PC-9 (cell line): ENCODE results near the gene MYO3B. TPM values are rescaled to one million over a fixed set of nuclear protein-coding genes. Genes with fewer than 3 reads are reported as not detected.

Source experiments
- BruUV-seq: library from RNA; stranded (reverse); fragments of 400-500 nt; replicated peaks from 2 replicates; lab custom pipeline; 2021; lab: Mats Ljungman, UMichigan
- CTCF ChIA-PET: fragments of 300-600 bp; sonication (Branson Sonifier 250); formaldehyde crosslinking; loops from one replicate; lab custom pipeline; 2022; ENCODE audit warnings: antibody characterized with exemption; lab: Charles Lee
- POLR2A ChIA-PET: fragments of 300-600 bp; sonication (Branson Sonifier 250); formaldehyde crosslinking; loops from one replicate; lab custom pipeline; 2022; ENCODE audit warnings: antibody characterized with exemption; ENCODE audit not compliant: unreplicated experiment; lab: Charles Lee
- DNase-seq, 2 experiments: peaks; one replicate each; pipeline versions ENCODE4 v3.0.0 to v3.0.0-alpha.2; 2015 to 2022; ENCODE audit warnings: mixed read lengths in 1 of 2
- H2AFZ ChIP-seq: fragments of 200-600 bp; sonication (generic); 2 replicates; pipeline ENCODE4 v1.8.1; 2017; ENCODE audit warnings: antibody characterized with exemption
- H3F3A ChIP-seq: fragments of 200-600 bp; sonication (generic); 2 replicates; pipeline ENCODE4 v1.8.1; 2017; ENCODE audit warnings: antibody characterized with exemption, mild to moderate bottlenecking, low read depth; ENCODE audit not compliant: insufficient read depth
- H3K27ac ChIP-seq: fragments of 200-600 bp; sonication (generic); 2 replicates; pipeline ENCODE4 v1.6.1; 2016; ENCODE audit warnings: mixed run types
- H3K27me3 ChIP-seq: fragments of 200-600 bp; sonication (generic); 2 replicates; pipeline ENCODE4 v1.6.1; 2016; ENCODE audit warnings: low read depth, mixed run types; ENCODE audit not compliant: insufficient read depth
- H3K36me3 ChIP-seq: fragments of 200-600 bp; sonication (generic); 2 replicates; pipeline ENCODE4 v1.6.1; 2016; ENCODE audit warnings: low read depth, mixed run types
- H3K4me1 ChIP-seq: fragments of 200-600 bp; sonication (generic); replicated peaks from 2 replicates; pipeline ENCODE4 v1.6.1; 2016; ENCODE audit warnings: mixed run types; ENCODE audit not compliant: insufficient read depth
- H3K4me2 ChIP-seq: fragments of 200-600 bp; sonication (generic); 2 replicates; pipeline ENCODE4 v1.6.1; 2017; ENCODE audit warnings: mixed run types
- H3K4me3 ChIP-seq: fragments of 200-600 bp; sonication (generic); 2 replicates; pipeline ENCODE4 v1.6.1; 2016; ENCODE audit warnings: mixed run types
- H3K79me2 ChIP-seq: fragments of 200-600 bp; sonication (generic); 2 replicates; pipeline ENCODE4 v1.6.1; 2017; ENCODE audit warnings: low read depth, mixed run types
- H3K9me2 ChIP-seq: fragments of 200-600 bp; sonication (generic); 2 replicates; pipeline ENCODE4 v1.8.1; 2017; ENCODE audit warnings: mild to moderate bottlenecking; ENCODE audit not compliant: insufficient read depth
- H3K9me3 ChIP-seq: fragments of 200-600 bp; sonication (generic); 2 replicates; pipeline ENCODE4 v1.8.1; 2016; ENCODE audit warnings: low read depth; ENCODE audit not compliant: insufficient read depth
- H4K20me1 ChIP-seq: fragments of 200-600 bp; sonication (generic); 2 replicates; pipeline ENCODE4 v1.8.1; 2017; ENCODE audit not compliant: insufficient read depth
- CTCF ChIP-seq: fragments of 200-600 bp; sonication (generic); conservative IDR thresholded peaks from 2 replicates; pipeline ENCODE4 v1.6.1; 2017; ENCODE audit warnings: mixed run types, antibody characterized with exemption, mild to moderate bottlenecking, moderate library complexity
- EZH2 ChIP-seq: fragments of 200-600 bp; sonication (generic); IDR thresholded peaks from 2 replicates; pipeline ENCODE4 v1.8.0; 2017; ENCODE audit warnings: antibody characterized with exemption, low read depth
- intact Hi-C: fragments of 100-400 bp; cut with micrococcal nuclease; formaldehyde crosslinking; loops from one replicate; pipeline ENCODE4 v1.10.0; 2022; ENCODE audit not compliant: unreplicated experiment
- total RNA-seq: library from RNA; stranded (reverse); gene quantifications from 2 replicates; pipeline ENCODE4 v1.2.3, GENCODE V29; 2021

The MYO3B gene
- total RNA-seq, 1 experiment from 2014 or later = 5.3 TPM

- no peak for DNase-seq
- H3K4me3 ChIP-seq = no peak overlapping the region
- H2AFZ ChIP-seq = no peak overlapping the region
- H3K36me3 ChIP-seq = no peaks in the 10 kb centered on the region
- no peaks in the 10 kb centered on the region for H3K9me3 ChIP-seq
- H3K79me2 ChIP-seq = no peaks in the 10 kb centered on the region
- no peaks in the 10 kb centered on the region for H4K20me1 ChIP-seq
- no TSS peak for BruUV-seq
- POLR2A ChIA-PET = no interaction called here
- no peak overlapping the region for H3K4me2 ChIP-seq
- no peak overlapping the region for H3K27ac ChIP-seq
- TF ChIP-seq EZH2 (no peak), CTCF (no peak)
- no peaks in the 10 kb centered on the region for H3K27me3 ChIP-seq
- H3K9me2 ChIP-seq = no peaks in the 10 kb centered on the region
- no peaks in the 10 kb centered on the region for H3K4me1 ChIP-seq
- CTCF ChIA-PET = no interaction called here
- intact Hi-C loops = no loop called here
- H3F3A ChIP-seq = no peaks in the 10 kb centered on the region
These were observed 390.6 kb downstream of the MYO3B start for GRCh38 chr2:170568511-170568910.

GRCh38 chr2:170571612-170572011 lies 393.7 kb downstream of the MYO3B start:
- Histone ChIP-seq H4K20me1 (no peaks in the 10 kb centered on the region), H3K4me2 (no peak overlapping the region), H3K9me2 (no peaks in the 10 kb centered on the region), H3K36me3 (no peaks in the 10 kb centered on the region), H3K27ac (no peak overlapping the region), H3K79me2 (no peaks in the 10 kb centered on the region), H3K4me1 (no peaks in the 10 kb centered on the region), H2AFZ (no peak overlapping the region), H3F3A (no peaks in the 10 kb centered on the region), H3K27me3 (no peaks in the 10 kb centered on the region), H3K4me3 (no peak overlapping the region), H3K9me3 (no peaks in the 10 kb centered on the region)
- ChIA-PET CTCF (interaction anchor here (1.0 kb wide), 1 partner anchor 163 kb away, joined by 14 read pairs; no protein-coding TSS in a partner anchor), POLR2A (interaction anchor here (0.6 kb wide), 1 partner anchor 170 kb away, joined by 23 read pairs; no protein-coding TSS in a partner anchor)
- TF ChIP-seq CTCF = no peak
- no peak for TF ChIP-seq EZH2
- no peak for DNase-seq
- intact Hi-C loops = no loop called here
- BruUV-seq = no TSS peak

- Histone ChIP-seq H3K9me2 (no peaks in the 10 kb centered on the region), H3K4me2 (no peak overlapping the region), H4K20me1 (no peaks in the 10 kb centered on the region), H3K4me1 (no peaks in the 10 kb centered on the region), H2AFZ (no peak overlapping the region), H3K27me3 (no peaks in the 10 kb centered on the region), H3K9me3 (no peaks in the 10 kb centered on the region), H3K4me3 (no peak overlapping the region), H3K27ac (no peak overlapping the region), H3K79me2 (no peaks in the 10 kb centered on the region), H3K36me3 (no peaks in the 10 kb centered on the region), H3F3A (no peaks in the 10 kb centered on the region)
- CTCF ChIA-PET = no interaction called here
- no peak for TF ChIP-seq CTCF
- TF ChIP-seq EZH2 = no peak
- DNase-seq = no peak
- BruUV-seq = no TSS peak
- intact Hi-C loops = no loop called here
- POLR2A ChIA-PET = no interaction called here
These were observed 395.7 kb downstream of the MYO3B start for GRCh38 chr2:170573671-170574070.
